DND-41 (cell line): ENCODE results near the gene OR5AN1.

ENCODE experiments used
- EZH2 ChIP-seq: IDR thresholded peaks from 3 replicates; pipeline ENCODE4 v1.6.1; 2012; ENCODE audit warnings: borderline replicate concordance, low read depth, mild to moderate bottlenecking, moderate library complexity, low read length, inconsistent platforms; ENCODE audit not compliant: severe bottlenecking
- TF ChIP-seq, protein P1 (sequence below): IDR thresholded peaks from 2 replicates; pipeline ENCODE4 v1.5.1; 2012; ENCODE audit warnings: borderline replicate concordance, low read length, moderate library complexity, mild to moderate bottlenecking; ENCODE audit not compliant: poor library complexity, severe bottlenecking; ENCODE audit errors: extremely low read depth

- TF ChIP-seq, protein P1, sequence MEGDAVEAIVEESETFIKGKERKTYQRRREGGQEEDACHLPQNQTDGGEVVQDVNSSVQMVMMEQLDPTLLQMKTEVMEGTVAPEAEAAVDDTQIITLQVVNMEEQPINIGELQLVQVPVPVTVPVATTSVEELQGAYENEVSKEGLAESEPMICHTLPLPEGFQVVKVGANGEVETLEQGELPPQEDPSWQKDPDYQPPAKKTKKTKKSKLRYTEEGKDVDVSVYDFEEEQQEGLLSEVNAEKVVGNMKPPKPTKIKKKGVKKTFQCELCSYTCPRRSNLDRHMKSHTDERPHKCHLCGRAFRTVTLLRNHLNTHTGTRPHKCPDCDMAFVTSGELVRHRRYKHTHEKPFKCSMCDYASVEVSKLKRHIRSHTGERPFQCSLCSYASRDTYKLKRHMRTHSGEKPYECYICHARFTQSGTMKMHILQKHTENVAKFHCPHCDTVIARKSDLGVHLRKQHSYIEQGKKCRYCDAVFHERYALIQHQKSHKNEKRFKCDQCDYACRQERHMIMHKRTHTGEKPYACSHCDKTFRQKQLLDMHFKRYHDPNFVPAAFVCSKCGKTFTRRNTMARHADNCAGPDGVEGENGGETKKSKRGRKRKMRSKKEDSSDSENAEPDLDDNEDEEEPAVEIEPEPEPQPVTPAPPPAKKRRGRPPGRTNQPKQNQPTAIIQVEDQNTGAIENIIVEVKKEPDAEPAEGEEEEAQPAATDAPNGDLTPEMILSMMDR: no peak
- no peak for TF ChIP-seq EZH2
Measured at GRCh38 chr11:59417023-59417422, 58.3 kb downstream of the OR5AN1 start.
